ENCODE results near the gene LRRTM4. TPM values are rescaled to one million over a fixed set of nuclear protein-coding genes. Genes with fewer than 3 reads are reported as not detected.

Gene LRRTM4
- total and polyA plus RNA-seq, 2 experiments from 2014 or later: 4.5 to 15.4 TPM

GRCh38 chr2:76984359-76984758, 537.8 kb downstream of the LRRTM4 start (continued):
- TF ChIP-seq, protein P1, sequence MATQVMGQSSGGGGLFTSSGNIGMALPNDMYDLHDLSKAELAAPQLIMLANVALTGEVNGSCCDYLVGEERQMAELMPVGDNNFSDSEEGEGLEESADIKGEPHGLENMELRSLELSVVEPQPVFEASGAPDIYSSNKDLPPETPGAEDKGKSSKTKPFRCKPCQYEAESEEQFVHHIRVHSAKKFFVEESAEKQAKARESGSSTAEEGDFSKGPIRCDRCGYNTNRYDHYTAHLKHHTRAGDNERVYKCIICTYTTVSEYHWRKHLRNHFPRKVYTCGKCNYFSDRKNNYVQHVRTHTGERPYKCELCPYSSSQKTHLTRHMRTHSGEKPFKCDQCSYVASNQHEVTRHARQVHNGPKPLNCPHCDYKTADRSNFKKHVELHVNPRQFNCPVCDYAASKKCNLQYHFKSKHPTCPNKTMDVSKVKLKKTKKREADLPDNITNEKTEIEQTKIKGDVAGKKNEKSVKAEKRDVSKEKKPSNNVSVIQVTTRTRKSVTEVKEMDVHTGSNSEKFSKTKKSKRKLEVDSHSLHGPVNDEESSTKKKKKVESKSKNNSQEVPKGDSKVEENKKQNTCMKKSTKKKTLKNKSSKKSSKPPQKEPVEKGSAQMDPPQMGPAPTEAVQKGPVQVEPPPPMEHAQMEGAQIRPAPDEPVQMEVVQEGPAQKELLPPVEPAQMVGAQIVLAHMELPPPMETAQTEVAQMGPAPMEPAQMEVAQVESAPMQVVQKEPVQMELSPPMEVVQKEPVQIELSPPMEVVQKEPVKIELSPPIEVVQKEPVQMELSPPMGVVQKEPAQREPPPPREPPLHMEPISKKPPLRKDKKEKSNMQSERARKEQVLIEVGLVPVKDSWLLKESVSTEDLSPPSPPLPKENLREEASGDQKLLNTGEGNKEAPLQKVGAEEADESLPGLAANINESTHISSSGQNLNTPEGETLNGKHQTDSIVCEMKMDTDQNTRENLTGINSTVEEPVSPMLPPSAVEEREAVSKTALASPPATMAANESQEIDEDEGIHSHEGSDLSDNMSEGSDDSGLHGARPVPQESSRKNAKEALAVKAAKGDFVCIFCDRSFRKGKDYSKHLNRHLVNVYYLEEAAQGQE (IDR thresholded peaks at IDR 0.05; ENCODE audit: unreplicated experiment): no peak
- TF ChIP-seq NANOG (IDR thresholded peaks at IDR 0.05; ENCODE audit: borderline replicate concordance) (no peak), EZH2 (IDR thresholded peaks at IDR 0.05; ENCODE audit: low read depth, unreplicated experiment) (no peak), POLR2AphosphoS5 (IDR thresholded peaks at IDR 0.05; ENCODE audit: low read depth) (no peak)

GRCh38 chr2:76980067-76980787, 541.9 kb downstream of the LRRTM4 start:
- H3K4me3 Mint-ChIP-seq: no peak overlapping the region
- ATAC-seq (no peak), DNase-seq (ENCODE audit: low spot score) (no peak)
- Histone ChIP-seq H3K9me2 (ENCODE audit: insufficient read depth) (no peaks in the 10 kb centered on the region), H2AFZ (no peak overlapping the region), H3K79me2 (replicated peaks; ENCODE audit: insufficient read depth) (no peaks in the 10 kb centered on the region), H3K27me3 (ENCODE audit: insufficient read depth) (no peaks in the 10 kb centered on the region), H3K36me3 (ENCODE audit: insufficient read depth) (no peaks in the 10 kb centered on the region), H3K4me3 (no peak overlapping the region), H3K4me2 (no peak overlapping the region), H4K20me1 (replicated peaks; ENCODE audit: insufficient read depth) (no peaks in the 10 kb centered on the region), H3K27ac (ENCODE audit: low read depth) (no peak overlapping the region), H3F3A (replicated peaks; ENCODE audit: low read depth) (no peaks in the 10 kb centered on the region), H3K4me1 (ENCODE audit: insufficient read depth) (peaks cover 10% of the 10 kb centered on the region; the same call in 1 of the 2 replicates)
- no peaks in the 10 kb centered on the region for H3K36me3 Mint-ChIP-seq (ENCODE audit: low read depth)
- no peak overlapping the region for H3K27ac Mint-ChIP-seq
- no peaks in the 10 kb centered on the region for H3K9me3 Mint-ChIP-seq
- no peaks in the 10 kb centered on the region for H3K27me3 Mint-ChIP-seq (ENCODE audit: insufficient read depth, low read depth, poor library complexity)
- H3K4me1 Mint-ChIP-seq: peaks cover 19% of the 10 kb centered on the region
- TF ChIP-seq NANOG (IDR thresholded peaks at IDR 0.05; ENCODE audit: borderline replicate concordance) (no peak), POLR2AphosphoS5 (IDR thresholded peaks at IDR 0.05; ENCODE audit: low read depth) (no peak)

DNA sequence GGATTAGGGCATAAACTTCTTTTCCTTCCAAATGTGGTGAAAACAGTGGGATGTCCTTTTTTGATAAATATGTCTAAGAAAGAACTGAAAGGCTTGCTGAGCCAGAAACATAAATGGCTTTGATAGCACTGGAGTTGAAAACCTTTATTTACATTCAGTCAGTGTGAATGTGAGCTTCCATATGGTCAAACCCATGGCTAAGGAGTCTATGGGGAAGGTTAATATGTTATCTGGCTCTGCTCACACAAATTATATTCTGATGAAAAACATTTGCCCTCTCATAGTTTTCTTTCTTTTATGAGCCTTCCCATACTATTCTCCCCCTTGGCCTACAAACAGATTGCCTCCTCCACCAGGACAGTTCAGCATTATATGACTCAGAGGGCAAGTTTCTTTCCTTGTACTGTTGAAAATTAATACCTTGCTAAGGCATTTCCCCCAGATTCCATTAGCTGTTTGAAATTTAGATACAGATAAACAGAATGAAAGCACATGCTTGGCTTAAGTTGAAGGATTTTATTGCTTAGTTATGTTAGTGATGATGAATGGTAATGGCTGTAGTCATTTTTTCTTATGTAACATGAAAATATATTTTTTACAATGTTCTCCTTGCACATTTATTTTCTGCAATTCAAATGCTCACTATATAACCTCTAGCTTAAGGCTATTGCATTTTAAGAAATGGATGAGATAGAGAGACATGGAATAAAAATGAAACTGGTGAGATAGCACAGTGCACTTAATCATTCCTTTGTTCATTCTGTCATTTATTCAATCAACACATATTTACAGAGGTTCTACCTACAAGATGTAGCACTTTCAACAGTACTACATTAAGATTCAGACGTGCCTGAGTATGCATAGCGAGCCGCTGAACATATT, 544.1 kb downstream of the LRRTM4 start:
- Mint-ChIP-seq H3K4me3 (no peak overlapping the region), H3K27me3 (ENCODE audit: insufficient read depth, low read depth, poor library complexity) (no peaks in the 10 kb centered on the region), H3K9me3 (no peaks in the 10 kb centered on the region), H3K27ac (no peak overlapping the region), H3K36me3 (ENCODE audit: low read depth) (no peaks in the 10 kb centered on the region), H3K4me1 (peaks cover 5% of the 10 kb centered on the region; the same call in 1 of the 3 replicates)
- no peak overlapping the region for H3K27ac ChIP-seq (ENCODE audit: low read depth)
- no peaks in the 10 kb centered on the region for H3K4me1 ChIP-seq (ENCODE audit: insufficient read depth)
- no peaks in the 10 kb centered on the region for H3K36me3 ChIP-seq (ENCODE audit: insufficient read depth)
- H3K4me2 ChIP-seq: no peak overlapping the region
- no peaks in the 10 kb centered on the region for H4K20me1 ChIP-seq (replicated peaks; ENCODE audit: insufficient read depth)
- H3K9me2 ChIP-seq (ENCODE audit: insufficient read depth): no peaks in the 10 kb centered on the region
- H3K4me3 ChIP-seq: no peak overlapping the region
- no peak for DNase-seq (ENCODE audit: low spot score)
- no peak overlapping the region for H2AFZ ChIP-seq
- no peaks in the 10 kb centered on the region for H3F3A ChIP-seq (replicated peaks; ENCODE audit: low read depth)
- no peak for ATAC-seq
- no peaks in the 10 kb centered on the region for H3K79me2 ChIP-seq (replicated peaks; ENCODE audit: insufficient read depth)
- no peaks in the 10 kb centered on the region for H3K27me3 ChIP-seq (ENCODE audit: insufficient read depth)
- TF ChIP-seq ZNF462 (CRISPR knock-in tag; IDR thresholded peaks at IDR 0.05) (no peak), POLR2AphosphoS5 (IDR thresholded peaks at IDR 0.05; ENCODE audit: low read depth) (no peak), ETS1 (IDR thresholded peaks at IDR 0.05) (no peak)
